H1 (cell line): ENCODE data around the gene RELN. TPM values are rescaled to one million over a fixed set of nuclear protein-coding genes. Genes with fewer than 3 reads are reported as not detected.

Source experiments
- CTCF ChIA-PET: fragments of 300-600 bp; sonication (Branson Sonifier 250); formaldehyde crosslinking; loops from one replicate; lab custom pipeline; 2021; ENCODE audit not compliant: partially characterized antibody; lab: Charles Lee
- POLR2A ChIA-PET: fragments of 300-600 bp; sonication (Branson Sonifier 250); formaldehyde crosslinking; loops from one replicate; lab custom pipeline; 2021; ENCODE audit warnings: inconsistent platforms; ENCODE audit not compliant: partially characterized antibody; lab: Charles Lee
- DNase-seq, 2 experiments: peaks; one replicate each; pipeline versions ENCODE4 v3.0.0 to v3.0.0-alpha.2; 2010 to 2022; ENCODE audit warnings: low spot score in 2 of 2, low read depth in 1 of 2, mixed read lengths in 1 of 2
- FAIRE-seq: peaks from 2 replicates; lab custom pipeline; 2011; peaks lifted over from hg19 to GRCh38; lab: Jason Lieb, UNC
- H2AFZ ChIP-seq: 2 replicates; pipeline ENCODE4 v1.8.1; 2012; ENCODE audit warnings: low read length, inconsistent platforms
- H2AK5ac ChIP-seq: 2 replicates; pipeline ENCODE4 v1.6.1; 2013; ENCODE audit warnings: low read depth, low read length
- H2BK120ac ChIP-seq: replicated peaks from 2 replicates; pipeline ENCODE3; 2013; ENCODE audit warnings: low read depth, low read length, inconsistent platforms
- H2BK12ac ChIP-seq: 2 replicates; pipeline ENCODE4 v1.6.1; 2013; ENCODE audit warnings: low read depth, low read length
- H2BK15ac ChIP-seq: 2 replicates; pipeline ENCODE4 v1.6.1; 2013; ENCODE audit warnings: low read length
- H2BK20ac ChIP-seq: 2 replicates; pipeline ENCODE4 v1.6.1; 2013; ENCODE audit warnings: low read length
- H2BK5ac ChIP-seq: 2 replicates; pipeline ENCODE4 v1.6.1; 2013; ENCODE audit warnings: low read depth, low read length
- H3K14ac ChIP-seq: 2 replicates; pipeline ENCODE4 v1.6.1; 2013; ENCODE audit warnings: inconsistent platforms; ENCODE audit not compliant: insufficient read length
- H3K18ac ChIP-seq: 2 replicates; pipeline ENCODE4 v1.6.1; 2013; ENCODE audit warnings: low read length; ENCODE audit errors: extremely low read depth
- H3K23ac ChIP-seq: 2 replicates; pipeline ENCODE4 v1.6.1; 2013; ENCODE audit warnings: inconsistent platforms; ENCODE audit not compliant: insufficient read length
- H3K23me2 ChIP-seq: 2 replicates; pipeline ENCODE4 v1.6.1; 2013; ENCODE audit warnings: low read depth, low read length
- H3K27ac ChIP-seq: 2 replicates; pipeline ENCODE4 v1.6.1; 2011; ENCODE audit warnings: low read depth, low read length, inconsistent platforms
- H3K27me3 ChIP-seq, 4 experiments: replicated peaks in 1 of 4; 1 replicate in 1 of 4; 2 replicates in 3 of 4; pipeline versions ENCODE4 v1.6.1 to v1.8.1; 2011 to 2013; ENCODE audit warnings: low read length in 3 of 4, mild to moderate bottlenecking in 3 of 4, inconsistent platforms in 2 of 4, mixed read lengths in 2 of 4, moderate library complexity in 1 of 4; ENCODE audit not compliant: control insufficient read depth in 3 of 4, insufficient read depth in 3 of 4; ENCODE audit errors: extremely low read depth in 1 of 4
- H3K36me3 ChIP-seq, 4 experiments: 2 replicates each; pipeline versions ENCODE4 v1.6.1 to v1.8.1; 2011 to 2013; ENCODE audit warnings: mild to moderate bottlenecking in 4 of 4, low read length in 3 of 4, moderate library complexity in 2 of 4, control low read depth in 1 of 4, inconsistent platforms in 1 of 4; ENCODE audit not compliant: insufficient read depth in 4 of 4, control insufficient read depth in 2 of 4
- H3K4ac ChIP-seq: replicated peaks from 2 replicates; pipeline ENCODE3; 2013; ENCODE audit warnings: low read length, low read depth, mixed read lengths, inconsistent platforms; ENCODE audit not compliant: insufficient read length
- H3K4me1 ChIP-seq, 4 experiments: replicated peaks in 1 of 4; 1 replicate in 1 of 4; 2 replicates in 3 of 4; pipeline versions ENCODE4 v1.6.1 to v1.8.1; 2011 to 2013; ENCODE audit warnings: low read length in 3 of 4, inconsistent platforms in 2 of 4, mixed read lengths in 1 of 4; ENCODE audit not compliant: insufficient read depth in 4 of 4, control insufficient read depth in 3 of 4
- H3K4me2 ChIP-seq, 2 experiments: 2 replicates each; pipeline versions ENCODE4 v1.6.1 to v1.8.1; 2011 to 2013; ENCODE audit warnings: low read depth in 2 of 2, low read length in 2 of 2, control low read depth in 1 of 2, inconsistent platforms in 1 of 2, mild to moderate bottlenecking in 1 of 2; ENCODE audit not compliant: insufficient read depth in 1 of 2
- H3K4me3 ChIP-seq, 4 experiments: fragments of 200-600, 300-600 bp in 1 of 4; sonication (generic), shearing (Covaris generic), sonication (Bioruptor Twin) in 1 of 4; 2 replicates each; pipeline versions ENCODE4 v1.5.1 to v1.8.1; 2011 to 2016; ENCODE audit warnings: low read length in 4 of 4, low read depth in 3 of 4, control low read depth in 2 of 4, inconsistent platforms in 2 of 4, mild to moderate bottlenecking in 2 of 4, mixed read lengths in 1 of 4, moderate library complexity in 1 of 4; ENCODE audit not compliant: insufficient read depth in 2 of 4; ENCODE audit errors: extremely low read depth in 1 of 4
- H3K56ac ChIP-seq: replicated peaks from 2 replicates; pipeline ENCODE3; 2013; ENCODE audit warnings: low read depth, mild to moderate bottlenecking, mixed read lengths, low read length, inconsistent platforms; ENCODE audit not compliant: insufficient read length
- H3K79me1 ChIP-seq: 2 replicates; pipeline ENCODE4 v1.6.1; 2013; ENCODE audit warnings: low read depth, low read length, control low read depth
- H3K79me2 ChIP-seq, 2 experiments: 2 replicates each; pipeline versions ENCODE4 v1.6.1 to v1.8.1; 2012 to 2013; ENCODE audit warnings: low read length in 2 of 2, mild to moderate bottlenecking in 2 of 2, inconsistent platforms in 1 of 2; ENCODE audit not compliant: insufficient read depth in 2 of 2, control insufficient read depth in 1 of 2
- H3K9ac ChIP-seq, 4 experiments: replicated peaks in 1 of 4; 1 replicate in 1 of 4; 2 replicates in 3 of 4; pipeline versions ENCODE4 v1.6.1 to v1.8.1; 2011 to 2013; ENCODE audit warnings: low read depth in 3 of 4, low read length in 3 of 4, control low read depth in 2 of 4, mild to moderate bottlenecking in 2 of 4, moderate library complexity in 2 of 4, inconsistent platforms in 1 of 4; ENCODE audit errors: extremely low read depth in 1 of 4
- H3K9me3 ChIP-seq, 2 experiments: 2 replicates each; pipeline versions ENCODE4 v1.6.1 to v1.8.1; 2012 to 2013; ENCODE audit warnings: mild to moderate bottlenecking in 2 of 2, moderate library complexity in 2 of 2, control low read depth in 1 of 2, inconsistent platforms in 1 of 2, low read depth in 1 of 2, low read length in 1 of 2, mixed read lengths in 1 of 2; ENCODE audit not compliant: insufficient read depth in 2 of 2
- H4K20me1 ChIP-seq, 2 experiments: replicated peaks in 1 of 2; 2 replicates each; pipeline versions ENCODE3 to v1.8.1; 2011 to 2013; ENCODE audit warnings: inconsistent platforms in 2 of 2, low read length in 2 of 2, mild to moderate bottlenecking in 1 of 2; ENCODE audit not compliant: insufficient read depth in 2 of 2, control insufficient read depth in 1 of 2
- H4K5ac ChIP-seq: 2 replicates; pipeline ENCODE4 v1.6.1; 2013; ENCODE audit warnings: low read length, low read depth, mixed read lengths, inconsistent platforms; ENCODE audit not compliant: insufficient read length
- H4K8ac ChIP-seq: 2 replicates; pipeline ENCODE4 v1.8.0; 2013; ENCODE audit warnings: mild to moderate bottlenecking, moderate library complexity, low read length, inconsistent platforms; ENCODE audit not compliant: insufficient read depth; ENCODE audit errors: extremely low read depth
- H4K91ac ChIP-seq: replicated peaks from 2 replicates; pipeline ENCODE3; 2013; ENCODE audit warnings: low read length, mixed read lengths, inconsistent platforms; ENCODE audit not compliant: insufficient read length
- BRCA1 ChIP-seq: IDR thresholded peaks from 2 replicates; pipeline ENCODE4 v1.6.1; 2012; ENCODE audit warnings: low read depth, low read length, improper control_type of control experiment
- CHD1 ChIP-seq: IDR thresholded peaks from 2 replicates; pipeline ENCODE4 v1.6.1; 2012; ENCODE audit warnings: low read depth, low read length, improper control_type of control experiment
- TBP ChIP-seq: IDR thresholded peaks from 2 replicates; pipeline ENCODE4 v1.6.1; 2011; ENCODE audit warnings: low read depth, low read length, improper control_type of control experiment
- WGBS, 2 experiments: shearing (Covaris generic) in 1 of 2; methylation state at CpG; one replicate each; pipeline versions ENCODE4 v1.1.6 to v1.1.7; 2013 to 2015; ENCODE audit warnings: low lambda C conversion rate in 2 of 2, mixed read lengths in 2 of 2, inconsistent platforms in 1 of 2, low coverage in 1 of 2, missing lambda C conversion rate in 1 of 2; ENCODE audit not compliant: insufficient replicate concordance in 2 of 2, insufficient coverage in 1 of 2, insufficient read length in 1 of 2; ENCODE audit errors: extremely low coverage in 1 of 2, missing lambda C conversion rate in 1 of 2; 5-methylcytosine and 5-hydroxymethylcytosine counted together
- polyA plus RNA-seq, 7 experiments: library from polyadenylated mRNA; depleted of rRNA in 3 of 7; stranded (reverse) in 5 of 7; unstranded in 2 of 7; fragments of >200 nt in 5 of 7; fragments of 200-250 nt in 2 of 7; gene quantifications; 1 replicate in 5 of 7; 2 replicates in 1 of 7; 4 replicates in 1 of 7; pipeline versions ENCODE4 v1.2.1 to v1.2.3, GENCODE V29; 2011 to 2013; ENCODE audit warnings: missing spikeins in 2 of 7, mixed read lengths in 2 of 7
- total RNA-seq: library from RNA; stranded (reverse); fragmentation: NEBNext Ultra II Directional; extraction: Animal tissue kit (Norgen Biotek cat#: 25700); gene quantifications from 2 replicates; pipeline ENCODE4 v1.2.1, GENCODE V29; 2021

Gene RELN
- total and polyA plus RNA-seq, 2 of the 8 experiments (the other 6 are each of a cell fraction or from before 2014, with no cell fraction given): 0.03 to 0.07 TPM

DNA sequence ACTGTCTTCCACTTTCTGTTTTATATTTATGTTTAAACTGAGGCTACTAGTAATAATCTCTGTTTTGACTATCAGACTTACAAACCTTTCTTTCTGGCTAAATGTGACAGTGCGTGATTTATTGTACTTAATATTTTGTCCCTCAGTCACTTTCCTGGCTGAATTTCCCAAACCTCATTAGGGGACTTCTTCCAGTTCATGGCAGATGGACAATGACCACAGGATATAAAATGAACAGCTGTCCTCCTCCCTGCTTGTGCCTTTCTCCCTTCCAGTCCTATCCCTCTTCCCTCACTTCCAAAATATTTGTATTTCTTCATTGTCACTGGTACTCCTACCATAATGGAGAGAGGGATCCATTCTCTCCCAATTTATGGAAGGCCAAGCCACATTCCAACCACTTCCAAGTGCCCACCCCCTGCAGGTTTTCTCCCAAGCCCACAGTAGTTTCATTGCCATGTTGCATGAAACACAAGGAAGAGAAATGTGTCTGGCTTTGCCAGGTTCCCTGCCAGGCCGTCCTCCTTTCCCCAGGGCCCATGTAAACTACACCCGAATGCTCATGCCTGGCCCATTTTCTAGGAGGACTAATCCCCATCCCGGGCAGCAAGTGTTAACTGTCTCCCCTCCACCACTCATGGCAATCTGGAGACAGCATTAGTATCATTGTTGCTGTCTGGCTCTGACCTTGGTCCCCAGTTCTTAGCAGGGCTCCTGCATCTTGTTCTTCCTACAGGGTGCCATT lies 273.9 kb downstream of the RELN start:
- Histone ChIP-seq H3K27me3 (no peaks in the 10 kb centered on the region), H2AK5ac (no peak overlapping the region), H3K27ac (no peak overlapping the region), H3K56ac (no peak overlapping the region), H2BK5ac (no peak overlapping the region), H3K79me2 (no peaks in the 10 kb centered on the region), H2AFZ (no peak overlapping the region; the same call in 1 of the 2 replicates), H3K79me1 (no peaks in the 10 kb centered on the region), H3K18ac (no peak overlapping the region), H3K9ac (no peak overlapping the region), H3K23me2 (no peaks in the 10 kb centered on the region), H2BK20ac (no peak overlapping the region), H4K91ac (no peak overlapping the region), H3K23ac (no peak overlapping the region), H3K4me2 (no peak overlapping the region), H2BK120ac (no peak overlapping the region), H3K36me3 (no peaks in the 10 kb centered on the region), H4K20me1 (no peaks in the 10 kb centered on the region), H3K14ac (no peak overlapping the region), H4K5ac (no peak overlapping the region), H4K8ac (no peak overlapping the region), H3K4me3 (no peak overlapping the region), H3K4me1 (no peaks in the 10 kb centered on the region), H2BK15ac (no peak overlapping the region), H3K9me3 (no peaks in the 10 kb centered on the region), H3K4ac (no peak overlapping the region), H2BK12ac (no peak overlapping the region)
- ChIA-PET CTCF (no interaction called here), POLR2A (no interaction called here)
- DNase-seq (no peak), FAIRE-seq (no peak)
- WGBS, 2 experiments: 87% methylated on average over 4 of the region's 4 CpGs; no CpG with 5 or more reads in 1 of the 2 experiments
- TF ChIP-seq CHD1 (no peak), BRCA1 (no peak), TBP (no peak)
